Suppressor macrophage treated with lipopolysaccharide for 4 hours (primary cell): Measurements from ENCODE around the gene ARPP21.

Experiments
- DNase-seq: peaks from one replicate; pipeline ENCODE4 v3.0.0-alpha.2; 2020

ARPP21 gene

DNA sequence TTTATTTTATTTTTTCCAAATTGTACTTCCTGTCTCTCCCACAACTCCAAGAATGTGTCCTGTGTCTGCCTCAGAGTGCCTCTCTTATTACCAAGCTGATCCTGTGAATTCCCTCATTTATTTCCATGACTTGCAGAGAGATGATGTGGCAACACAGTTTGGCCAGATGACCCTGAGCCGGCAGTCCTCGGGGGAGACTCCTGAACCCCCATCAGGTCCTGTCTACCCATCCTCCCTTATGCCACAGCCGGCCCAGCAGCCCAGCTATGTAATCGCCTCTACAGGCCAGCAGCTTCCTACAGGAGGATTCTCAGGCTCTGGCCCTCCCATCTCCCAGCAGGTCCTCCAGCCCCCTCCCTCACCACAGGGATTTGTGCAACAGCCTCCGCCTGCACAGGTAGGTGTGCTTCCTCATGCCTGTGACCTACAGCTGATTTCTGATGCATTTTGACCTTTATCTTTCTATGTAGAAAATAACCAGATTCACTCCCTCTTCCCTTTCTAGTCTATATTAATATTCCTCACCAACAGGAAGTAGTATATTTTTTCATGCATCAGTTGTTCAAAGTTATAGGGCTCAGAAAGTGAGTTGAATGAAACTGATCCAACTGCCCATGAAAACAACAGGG, 100.0 kb downstream of the ARPP21 start:
- no peak for DNase-seq

DNA sequence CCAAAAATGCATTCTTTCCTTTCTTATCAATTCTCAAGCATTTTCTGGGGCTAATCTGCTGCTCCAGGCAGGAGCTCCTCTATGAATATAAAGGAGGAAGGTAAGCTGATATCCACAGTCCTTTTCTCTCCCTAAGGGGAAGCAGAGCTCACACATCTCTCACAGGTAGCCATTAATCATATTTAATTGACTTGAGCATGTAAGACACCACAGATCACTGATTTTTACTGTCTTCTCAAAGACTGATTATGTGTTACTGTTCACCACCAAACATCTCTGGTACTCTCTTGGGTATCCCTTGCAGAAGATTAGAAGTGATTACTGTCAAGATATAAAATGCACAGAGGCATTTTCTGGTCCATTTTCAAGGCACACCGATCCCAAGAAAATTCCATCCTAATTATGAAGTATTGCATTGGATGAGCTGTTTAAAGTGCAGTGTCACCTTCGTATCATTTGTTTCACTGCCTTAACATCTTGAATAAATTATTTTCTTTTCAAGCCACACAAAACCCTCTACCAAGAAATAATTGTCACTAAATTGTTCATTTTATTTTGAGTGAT, 100.7 kb downstream of the ARPP21 start:
- no peak for DNase-seq

DNA sequence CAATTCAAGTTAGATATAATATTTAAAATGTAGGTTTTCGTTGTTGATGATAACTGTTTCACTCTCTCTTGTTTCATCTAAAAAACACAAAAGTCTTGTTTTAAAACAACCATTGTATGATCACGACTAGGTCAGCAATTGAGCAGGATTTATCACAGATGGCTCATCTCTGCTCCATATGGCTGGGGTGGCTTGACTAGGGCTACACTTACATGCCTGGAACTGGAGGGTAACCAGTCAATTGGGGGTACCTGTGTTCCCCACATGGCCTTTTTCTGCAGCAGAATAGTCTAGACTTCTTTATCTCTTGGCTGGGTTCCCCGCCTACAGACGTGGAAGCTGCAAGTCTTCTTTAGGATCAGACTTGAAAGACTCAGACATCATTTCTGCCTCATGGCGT, 103.9 kb downstream of the ARPP21 start:
- DNase-seq: no peak

DNA sequence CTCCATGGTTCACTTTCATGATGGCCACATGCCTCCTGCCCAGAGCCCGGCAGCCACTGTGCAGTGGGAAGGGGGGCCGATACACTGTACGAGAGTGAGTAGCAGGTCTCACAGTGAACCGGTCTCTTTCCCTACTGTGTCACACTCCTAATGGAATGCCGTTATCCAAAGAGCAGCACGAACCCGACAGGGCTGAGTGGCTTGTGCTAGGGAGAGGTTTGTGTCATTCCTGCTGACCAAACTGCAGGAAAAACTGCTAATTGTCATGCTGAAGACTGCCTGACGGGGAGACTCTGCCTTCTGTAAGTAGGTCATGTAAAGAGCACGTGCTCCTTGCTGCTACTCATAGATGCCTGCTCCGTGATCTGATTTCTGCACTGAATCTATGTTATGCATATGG, 105.1 kb downstream of the ARPP21 start:
- no peak for DNase-seq

DNA sequence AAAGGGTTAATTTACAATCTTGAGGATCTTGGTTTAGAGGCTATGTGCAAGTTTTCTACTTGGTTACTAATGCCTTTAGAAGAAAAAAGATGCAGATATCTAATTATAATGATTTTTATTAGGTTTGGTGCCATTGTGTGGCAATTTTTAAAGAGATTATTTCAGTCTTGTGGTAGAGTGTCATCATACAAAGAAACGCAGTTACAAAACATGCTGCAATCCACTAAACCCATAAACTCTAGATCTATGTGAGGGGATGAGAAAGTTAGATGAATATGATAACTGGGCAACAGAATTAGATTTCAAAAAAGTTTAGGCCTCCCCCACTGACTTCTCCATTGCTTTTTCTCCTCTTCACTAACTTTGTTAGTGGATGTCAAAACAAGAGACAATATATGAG, 106.0 kb downstream of the ARPP21 start:
- no peak for DNase-seq

DNA sequence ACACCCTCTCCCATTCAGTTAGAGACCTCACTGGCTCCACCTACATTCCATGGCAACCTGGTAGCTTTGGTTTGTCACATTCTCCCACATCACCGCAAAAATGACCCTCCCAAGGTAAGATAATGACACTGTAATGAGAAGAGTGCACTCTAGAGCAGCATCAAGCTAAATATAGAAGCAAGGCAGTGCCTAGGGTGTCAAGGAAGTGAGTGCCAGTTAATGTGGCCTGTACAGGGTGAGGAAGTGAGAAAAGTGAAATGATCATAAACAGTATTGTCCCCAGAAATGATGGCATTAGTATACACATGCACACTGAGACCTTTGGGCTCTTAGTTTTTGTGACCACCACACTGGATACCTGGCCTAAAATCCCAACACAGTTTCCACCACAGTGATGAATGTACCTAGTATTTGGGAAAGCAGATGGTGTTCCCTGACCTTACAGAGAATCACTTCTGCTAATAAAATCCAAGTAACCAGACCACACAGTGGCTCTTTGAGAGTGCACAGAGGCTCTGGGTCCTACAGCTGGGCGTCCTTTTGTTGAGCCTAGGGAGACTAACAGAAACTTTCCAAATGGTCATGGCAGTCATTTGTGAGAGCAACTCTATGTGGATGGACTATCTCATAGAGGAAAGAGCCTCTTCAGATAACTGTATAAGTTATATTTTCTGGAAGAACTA, 106.6 kb downstream of the ARPP21 start:
- DNase-seq: no peak

DNA sequence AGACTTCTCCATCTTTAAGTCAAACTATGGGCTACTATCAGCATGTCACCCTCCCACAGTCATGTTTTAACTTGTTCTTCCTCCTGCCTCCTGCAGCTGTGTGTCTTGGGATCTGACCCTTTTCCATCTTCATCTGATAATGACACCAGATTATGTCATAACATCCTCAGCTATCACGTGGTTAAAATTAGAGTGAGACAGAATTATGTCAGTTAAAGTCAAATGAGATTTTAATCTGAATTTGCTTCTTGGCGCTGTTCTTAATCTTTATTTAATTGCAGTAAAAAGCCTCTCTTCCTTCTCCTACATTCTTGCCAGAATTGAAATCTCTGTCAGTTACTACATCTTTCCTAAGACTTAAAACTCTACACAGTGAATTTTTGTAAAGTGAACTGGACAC, 107.2 kb downstream of the ARPP21 start:
- DNase-seq: no peak

DNA sequence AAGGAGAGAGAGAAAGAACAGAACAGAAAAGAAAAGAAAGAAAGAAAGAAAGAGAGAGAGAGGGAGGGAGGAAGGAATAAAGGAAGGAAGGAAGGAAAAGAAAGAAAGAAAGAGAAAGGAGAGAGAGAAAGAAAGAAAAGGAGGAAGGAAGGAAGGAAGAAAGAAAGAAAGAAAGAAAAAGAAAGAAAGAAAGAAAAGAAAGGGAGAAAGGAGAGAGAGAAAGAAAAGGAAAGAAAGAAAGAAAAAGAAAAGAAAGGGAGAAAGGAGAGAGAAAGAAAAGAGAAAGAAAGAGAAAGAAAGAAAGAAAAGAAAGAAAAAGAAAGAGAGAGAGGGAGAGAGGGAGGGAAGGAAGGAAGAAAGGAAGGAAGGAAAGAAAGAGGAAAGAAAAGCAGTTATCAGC, 108.8 kb downstream of the ARPP21 start:
- DNase-seq: no peak

DNA sequence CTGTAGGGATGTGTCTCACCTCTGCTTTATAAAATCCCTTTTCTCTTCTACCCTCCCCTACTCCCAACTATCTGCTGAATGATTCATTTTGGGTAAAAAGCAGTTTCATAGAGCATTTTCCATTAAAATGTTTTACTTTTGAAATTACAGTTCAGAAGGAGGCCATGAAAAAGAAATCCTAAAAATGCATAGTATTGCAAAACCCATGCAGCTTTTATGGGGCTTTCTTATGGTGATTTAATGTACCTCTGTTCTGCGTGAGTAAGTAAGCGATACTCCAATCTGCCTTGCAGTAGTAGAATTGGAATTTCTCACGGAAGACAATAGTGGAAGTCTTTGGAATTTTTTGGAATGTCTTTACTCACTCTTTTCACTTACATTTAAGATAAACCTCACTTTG, 111.9 kb downstream of the ARPP21 start:
- DNase-seq: no peak

DNA sequence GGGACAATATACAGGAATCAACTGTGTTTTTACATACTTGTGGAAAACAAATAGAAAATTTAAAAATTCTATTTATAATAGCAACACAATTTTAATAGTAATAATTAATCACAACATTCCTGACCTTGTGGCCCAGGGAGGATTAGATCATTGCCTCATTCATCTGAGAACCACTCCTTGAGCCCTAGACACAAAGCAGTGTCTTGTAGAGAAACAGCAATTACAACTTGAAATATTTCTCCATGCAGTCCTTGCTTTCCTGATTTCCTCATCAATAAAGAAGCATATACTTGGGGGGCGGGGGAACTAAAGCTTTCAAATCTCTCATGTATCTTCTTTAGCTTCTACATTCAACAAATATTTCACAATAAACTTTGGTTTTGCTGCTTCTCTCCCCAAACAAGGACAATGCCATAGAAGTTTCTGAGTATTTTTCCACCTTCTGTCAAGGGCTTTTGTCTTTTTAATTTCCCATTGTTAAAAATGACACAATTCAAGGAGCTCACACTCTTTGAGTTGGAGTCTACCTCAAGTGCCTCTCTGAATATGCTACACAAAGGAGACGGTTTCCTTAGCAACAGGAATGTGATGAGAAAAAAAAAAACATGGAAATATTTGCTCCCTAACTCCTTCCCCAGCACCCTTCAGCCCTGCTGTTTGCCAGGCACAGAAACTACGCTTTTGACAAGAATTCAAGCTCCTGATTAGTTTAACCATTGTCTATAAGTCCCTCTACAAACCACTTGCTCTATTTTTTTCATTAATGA, 118.8 kb downstream of the ARPP21 start:
- DNase-seq: no peak

DNA sequence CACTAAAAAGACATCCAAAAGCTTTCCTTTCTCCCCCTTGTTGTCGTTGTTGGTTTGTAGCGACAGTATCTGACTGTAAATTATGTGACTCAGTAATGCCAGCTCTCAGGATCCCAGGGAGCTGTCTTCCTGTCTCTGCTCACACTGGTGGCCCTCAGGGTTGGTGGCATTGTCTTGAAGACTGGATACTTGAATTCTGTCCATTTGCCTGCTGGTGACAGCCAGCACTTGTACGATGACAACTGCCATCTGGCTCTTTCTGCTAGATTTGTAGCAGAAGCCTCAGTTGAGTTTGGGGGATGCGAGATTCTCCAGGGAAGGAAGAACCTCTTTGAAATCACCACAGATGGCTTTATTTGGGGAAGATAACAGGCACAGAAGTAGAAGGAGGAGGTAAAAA, 120.8 kb downstream of the ARPP21 start:
- DNase-seq: no peak

DNA sequence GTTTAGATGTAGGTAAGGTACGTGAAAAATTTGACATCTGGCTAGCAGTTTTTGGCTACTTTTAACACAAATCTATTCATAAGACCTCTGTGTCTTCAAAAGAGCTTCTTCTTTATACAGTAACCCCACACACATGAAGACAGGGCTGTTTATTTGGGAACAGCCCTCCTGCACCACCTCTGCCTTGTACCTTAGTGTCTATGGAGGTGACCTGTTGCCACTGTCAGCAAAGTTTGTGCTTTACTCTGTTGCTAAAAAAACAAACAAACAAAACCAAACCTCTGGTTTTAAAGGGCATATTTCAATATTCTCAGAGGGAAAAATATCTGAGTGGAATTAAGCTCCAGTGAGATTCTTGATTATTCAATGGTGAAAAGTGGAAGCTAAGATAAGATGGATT, 122.0 kb downstream of the ARPP21 start:
- DNase-seq: no peak

DNA sequence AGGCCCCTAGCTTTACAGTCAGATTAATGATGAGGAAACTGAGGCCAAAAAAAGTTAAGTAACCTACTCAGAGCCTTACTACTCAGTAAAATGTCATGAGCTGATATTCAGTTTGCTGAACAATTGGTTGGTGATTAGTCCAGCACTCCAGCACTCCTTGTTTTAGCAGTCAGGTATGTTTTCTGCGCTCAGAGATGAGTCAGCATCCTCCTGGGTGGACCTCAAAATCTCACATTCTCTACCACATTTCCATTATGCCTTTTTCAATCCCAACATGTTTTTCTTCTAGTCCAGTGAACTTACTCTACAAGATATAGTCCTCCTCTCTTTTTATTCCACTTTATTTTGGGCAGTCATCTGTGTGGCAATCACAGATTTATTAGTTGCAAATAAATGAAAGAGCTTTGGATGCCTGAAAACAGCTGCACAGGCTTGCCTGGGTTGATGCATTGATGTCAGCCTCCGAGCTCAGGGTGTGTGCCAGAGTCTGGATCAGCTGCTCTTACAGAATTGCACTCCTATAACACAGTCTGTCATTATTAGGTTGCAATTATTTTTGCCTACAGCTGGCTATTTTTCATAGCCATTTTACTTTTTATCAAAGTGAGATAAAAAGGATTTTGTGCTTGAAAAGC, 133.2 kb downstream of the ARPP21 start:
- no peak for DNase-seq

DNA sequence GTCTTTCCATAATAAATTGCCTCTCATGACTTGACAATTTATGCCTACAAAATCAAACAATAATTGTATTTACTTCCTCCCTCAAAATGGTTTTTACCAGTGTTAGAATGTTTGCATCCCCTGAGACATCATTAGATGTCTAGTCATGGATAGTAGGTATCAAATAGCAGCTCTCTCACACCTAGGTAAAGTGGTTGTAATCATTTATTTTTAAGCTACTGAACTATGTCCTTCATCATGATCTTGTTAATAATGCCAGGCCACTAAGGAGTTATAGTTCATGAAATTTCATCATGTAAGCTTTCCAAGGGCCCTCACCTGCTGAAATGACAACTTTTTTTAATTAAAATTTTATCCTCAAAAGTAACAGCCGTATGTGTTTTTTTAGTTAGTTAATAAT, 134.1 kb downstream of the ARPP21 start:
- no peak for DNase-seq

DNA sequence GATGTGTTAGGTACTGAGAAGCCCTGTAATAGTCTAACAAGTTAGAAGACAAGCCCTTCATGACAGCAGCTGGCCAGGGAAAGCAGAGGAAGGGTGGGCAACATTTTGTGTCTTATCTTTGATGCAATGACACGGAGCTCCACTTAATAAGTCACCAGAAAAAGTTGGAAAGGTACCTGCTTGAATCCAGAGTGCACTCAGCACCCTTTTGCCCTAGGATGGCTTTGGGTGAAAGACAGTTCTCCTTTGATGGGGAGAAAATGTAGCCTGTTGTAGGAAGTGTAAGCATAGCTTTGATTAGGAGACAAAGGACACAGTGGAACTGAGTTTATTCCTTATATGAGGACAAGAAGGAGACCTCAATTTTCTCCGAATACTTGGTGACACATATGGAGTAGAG, 137.0 kb downstream of the ARPP21 start:
- DNase-seq: no peak

DNA sequence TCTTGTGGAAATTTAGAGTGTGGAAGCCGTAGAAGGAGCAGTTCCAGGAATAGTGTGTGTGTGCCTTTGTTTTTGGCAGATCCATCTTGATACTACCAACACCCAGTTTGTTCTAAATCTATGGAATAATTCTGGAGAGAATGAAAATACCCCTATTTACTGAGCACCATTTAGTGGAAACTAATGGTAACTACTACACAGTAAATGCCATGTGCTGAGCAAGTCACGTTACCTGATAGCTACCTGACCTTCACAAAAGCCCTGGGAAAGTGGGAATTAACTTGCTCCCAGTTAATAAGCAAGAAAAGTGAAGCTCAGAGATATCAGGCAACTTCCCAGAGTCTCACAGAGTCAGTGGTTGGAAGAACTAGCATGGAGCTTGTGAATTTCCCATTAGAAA, 137.7 kb downstream of the ARPP21 start:
- no peak for DNase-seq

DNA sequence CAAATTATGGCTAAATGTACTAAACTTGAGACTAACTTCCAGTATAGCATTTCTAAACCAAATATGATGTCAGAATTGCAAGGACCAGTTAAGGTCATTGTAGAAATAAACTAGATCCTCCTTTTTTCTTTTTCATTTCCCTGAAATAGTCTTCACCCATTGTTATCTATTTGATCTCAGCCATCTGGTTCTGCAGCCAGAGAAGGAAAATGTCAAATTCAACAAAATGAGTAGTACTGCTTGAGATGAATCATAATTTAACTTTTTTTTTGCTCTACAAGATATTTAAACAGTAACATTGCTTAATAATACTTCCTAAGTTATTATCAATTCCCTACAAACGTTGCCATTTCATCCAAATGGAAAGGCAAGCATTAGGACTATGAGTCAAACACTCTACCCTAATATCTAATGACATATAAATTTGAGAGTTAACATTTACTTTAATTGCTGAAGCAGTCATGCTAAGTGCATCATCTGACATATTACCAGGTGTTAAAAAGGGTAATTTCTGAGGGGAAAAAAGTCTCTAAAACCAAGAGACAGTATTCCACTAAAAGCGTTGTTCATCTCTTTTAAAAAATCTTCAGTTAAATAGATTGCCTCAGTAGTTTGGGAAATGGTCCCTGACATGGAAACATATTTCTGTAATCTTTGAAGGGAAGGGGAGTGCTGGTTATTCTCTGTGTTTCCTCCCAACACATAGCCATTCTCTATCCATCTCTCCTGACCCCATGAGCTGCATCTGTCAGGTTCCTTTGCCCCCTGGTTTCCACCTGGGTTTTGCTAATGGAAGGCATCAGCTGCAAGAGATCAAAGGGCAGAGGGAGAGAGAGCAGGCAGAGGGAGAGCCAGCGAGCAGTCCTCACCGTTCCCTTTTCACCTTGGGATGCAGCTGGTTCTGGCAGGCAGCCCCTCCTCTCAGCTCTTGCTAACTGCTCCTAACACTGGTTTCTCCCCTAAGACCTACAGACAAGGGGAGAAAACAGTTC, 138.5 kb downstream of the ARPP21 start:
- DNase-seq: no peak

DNA sequence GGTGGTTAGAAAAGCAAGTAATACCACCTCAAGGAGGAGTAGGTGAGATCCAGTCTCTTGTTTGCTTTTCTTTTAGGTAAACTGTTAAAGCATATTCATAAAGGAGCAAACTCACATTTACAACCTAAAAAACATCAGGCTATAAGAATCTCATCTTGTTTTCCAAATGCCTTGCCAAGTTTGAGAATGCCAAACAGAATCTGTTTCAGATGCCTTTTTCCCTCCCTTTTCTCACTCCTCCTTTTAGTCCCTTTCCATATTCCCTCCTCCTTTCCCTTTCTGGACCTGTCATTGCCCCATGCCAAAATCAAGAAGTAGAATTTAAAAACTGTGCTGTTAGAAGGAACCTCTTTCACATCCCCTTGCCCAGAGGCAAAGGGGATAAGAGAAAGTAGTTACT, 140.3 kb downstream of the ARPP21 start:
- no peak for DNase-seq

DNA sequence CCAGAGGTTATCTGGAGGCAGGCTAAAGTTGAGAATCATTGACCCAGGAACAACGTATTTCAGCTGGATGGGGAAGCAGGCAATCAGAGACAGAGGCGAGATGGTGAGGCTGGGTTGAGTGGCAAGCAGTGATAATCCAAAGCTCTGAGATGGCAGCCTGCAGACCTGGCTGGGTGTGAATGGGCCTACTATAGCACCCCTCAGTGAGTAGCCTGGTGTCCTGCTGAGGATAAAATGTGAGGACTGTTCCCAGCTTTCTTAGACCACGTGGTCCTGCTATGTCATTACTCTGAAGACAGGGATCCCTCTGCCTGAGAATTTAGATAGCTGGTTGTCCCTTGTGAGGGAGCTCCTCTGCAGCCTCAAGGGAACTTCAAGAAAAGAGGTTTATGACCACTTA, 141.5 kb downstream of the ARPP21 start:
- no peak for DNase-seq

DNA sequence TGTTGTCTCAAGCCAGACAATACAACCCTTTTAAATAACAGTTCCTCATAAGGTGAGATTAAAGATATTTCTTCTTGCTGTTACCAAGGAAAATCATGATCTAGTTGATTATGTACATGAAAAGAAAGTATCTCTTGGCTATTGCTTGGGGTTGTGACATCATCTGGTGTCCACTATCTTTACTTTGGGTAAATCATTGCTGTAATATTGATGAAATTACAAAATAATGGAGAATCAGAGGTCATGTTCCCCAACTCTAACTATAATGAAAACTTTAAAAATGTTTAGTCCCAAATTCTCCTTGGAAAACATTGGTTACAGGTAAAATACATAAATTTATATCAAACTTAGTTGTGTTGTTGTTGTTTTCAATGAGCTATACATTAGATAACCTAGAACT, 142.2 kb downstream of the ARPP21 start:
- no peak for DNase-seq

DNA sequence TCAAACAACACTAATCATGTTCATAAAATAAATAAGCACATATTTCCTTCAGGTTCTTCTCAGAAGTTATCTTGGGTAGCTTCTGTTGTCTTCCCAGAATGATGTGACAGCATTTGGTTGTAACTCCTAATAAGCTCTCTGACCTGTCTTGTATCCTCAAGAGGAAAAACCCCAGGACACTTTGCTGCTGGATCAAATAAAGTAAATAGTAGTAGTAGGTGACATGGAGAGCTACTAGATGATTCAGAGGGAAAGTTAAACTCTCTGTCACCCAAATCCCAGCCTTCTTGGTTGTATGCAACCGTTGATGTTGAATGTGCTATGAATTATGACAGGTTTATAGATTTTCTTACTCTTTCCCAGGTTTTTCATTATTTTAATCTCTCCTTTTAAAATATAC, 143.0 kb downstream of the ARPP21 start:
- DNase-seq: no peak

DNA sequence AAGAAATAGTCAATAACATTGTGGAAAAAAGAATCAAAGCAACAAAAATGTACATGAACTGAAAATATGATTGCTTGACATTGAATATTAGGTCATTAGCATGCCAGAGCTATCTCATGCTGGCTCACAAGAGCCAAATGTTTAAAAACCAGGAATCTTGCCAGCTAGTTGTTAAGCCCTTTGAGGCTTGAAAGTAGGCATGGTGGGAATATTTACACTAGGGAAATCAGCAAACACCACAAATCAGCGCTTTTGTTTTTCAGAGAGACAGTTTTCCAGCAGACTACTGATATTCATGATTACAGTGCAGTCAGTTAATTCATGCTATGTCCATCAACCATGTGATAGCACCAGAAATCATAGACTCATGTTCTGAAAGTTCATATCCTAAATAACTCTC, 144.8 kb downstream of the ARPP21 start:
- no peak for DNase-seq
